Ovary (tissue), 3 donors: ENCODE measurements around the gene DGKD.

Experiments used
- CTCF ChIP-seq, 3 donors: fragments of 450-650 bp in 2 of 3; fragments of 200-600 bp in 1 of 3; IDR thresholded peaks; one replicate each; pipeline versions ENCODE4 v1.5.1 to v1.8.0; 2016 to 2022; ENCODE audit warnings: antibody characterized with exemption in 3 of 3, mild to moderate bottlenecking in 1 of 3
- POLR2A ChIP-seq: fragments of 450-650 bp; IDR thresholded peaks from one replicate; pipeline ENCODE4 v1.6.1; 2017; ENCODE audit warnings: antibody characterized with exemption, mild to moderate bottlenecking, moderate library complexity
- donor health status: DM: no; HTN: no; CAD: no.

- TF ChIP-seq CTCF (IDR thresholded peaks at IDR 0.05) (no peak), POLR2A (no peak)
These were observed 116.5 kb downstream of the DGKD start for GRCh38 chr2:233470839-233471238.
